ENCODE data around the gene BSPRY. TPM values are rescaled to one million over a fixed set of nuclear protein-coding genes. Genes with fewer than 3 reads are reported as not detected.

Gene BSPRY
- total and polyA plus RNA-seq, 2 experiments from 2014 or later, result 4.8 to 6.6 TPM

DNA sequence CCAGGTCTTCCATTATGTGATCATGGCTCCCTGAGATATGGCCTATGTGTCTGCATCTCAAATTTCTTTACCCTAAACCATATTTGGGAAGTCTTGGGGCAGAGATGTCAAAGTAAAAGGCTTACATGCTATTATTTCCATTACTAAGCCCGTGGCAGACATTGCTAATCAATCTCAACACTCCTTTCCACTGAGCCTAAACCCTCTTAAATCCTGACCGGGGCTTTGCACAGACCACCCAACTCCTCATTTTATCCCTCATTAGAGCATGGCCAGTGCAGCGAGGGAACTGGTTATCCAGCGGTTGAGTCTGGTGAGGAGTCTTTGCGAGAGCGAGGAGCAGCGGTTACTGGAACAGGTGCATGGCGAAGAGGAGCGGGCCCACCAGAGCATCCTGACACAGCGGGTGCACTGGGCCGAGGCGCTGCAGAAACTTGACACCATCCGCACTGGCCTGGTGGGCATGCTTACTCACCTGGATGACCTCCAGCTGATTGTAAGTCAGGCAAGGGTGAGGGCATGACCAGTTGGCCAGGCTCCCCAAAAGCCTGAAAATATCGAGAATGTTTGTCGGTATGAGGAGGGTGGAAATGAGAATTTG, 11.0 kb downstream of the BSPRY start:
- Histone ChIP-seq H2AFZ (no peak overlapping the region), H3K27me3 (ENCODE audit: insufficient read depth) (no peaks in the 10 kb centered on the region), H3K79me2 (replicated peaks; ENCODE audit: insufficient read depth) (no peaks in the 10 kb centered on the region), H3K27ac (ENCODE audit: low read depth) (no peak overlapping the region), H3K4me1 (ENCODE audit: insufficient read depth) (no peaks in the 10 kb centered on the region), H3K36me3 (ENCODE audit: insufficient read depth) (no peaks in the 10 kb centered on the region), H4K20me1 (replicated peaks; ENCODE audit: insufficient read depth) (no peaks in the 10 kb centered on the region), H3K4me3 (no peak overlapping the region), H3K4me2 (no peak overlapping the region), H3K9me2 (ENCODE audit: insufficient read depth) (no peaks in the 10 kb centered on the region), H3F3A (replicated peaks; ENCODE audit: low read depth) (no peaks in the 10 kb centered on the region)
- no peaks in the 10 kb centered on the region for H3K27me3 Mint-ChIP-seq (ENCODE audit: insufficient read depth, low read depth, poor library complexity)
- H3K36me3 Mint-ChIP-seq (ENCODE audit: low read depth), result no peaks in the 10 kb centered on the region
- DNase-seq (ENCODE audit: low spot score) (no peak), ATAC-seq (no peak)
- H3K9me3 Mint-ChIP-seq, result no peaks in the 10 kb centered on the region
- H3K4me3 Mint-ChIP-seq, result no peak overlapping the region
- no peaks in the 10 kb centered on the region for H3K4me1 Mint-ChIP-seq
- no peak overlapping the region for H3K27ac Mint-ChIP-seq
- TF ChIP-seq POLR2AphosphoS5 (IDR thresholded peaks at IDR 0.05; ENCODE audit: low read depth) (no peak), CREB1 (CRISPR knock-in tag; IDR thresholded peaks at IDR 0.05; ENCODE audit: low read depth) (no peak), EZH2phosphoT487 (IDR thresholded peaks at IDR 0.05; ENCODE audit: unreplicated experiment) (no peak), EZH2 (IDR thresholded peaks at IDR 0.05; ENCODE audit: low read depth, unreplicated experiment) (no peak), NANOG (IDR thresholded peaks at IDR 0.05; ENCODE audit: borderline replicate concordance) (no peak), STAT1 (IDR thresholded peaks at IDR 0.05; ENCODE audit: unreplicated experiment) (no peak), ZNF331 (CRISPR knock-in tag; IDR thresholded peaks at IDR 0.05; ENCODE audit: low read depth) (no peak)
- TF ChIP-seq, protein P1, sequence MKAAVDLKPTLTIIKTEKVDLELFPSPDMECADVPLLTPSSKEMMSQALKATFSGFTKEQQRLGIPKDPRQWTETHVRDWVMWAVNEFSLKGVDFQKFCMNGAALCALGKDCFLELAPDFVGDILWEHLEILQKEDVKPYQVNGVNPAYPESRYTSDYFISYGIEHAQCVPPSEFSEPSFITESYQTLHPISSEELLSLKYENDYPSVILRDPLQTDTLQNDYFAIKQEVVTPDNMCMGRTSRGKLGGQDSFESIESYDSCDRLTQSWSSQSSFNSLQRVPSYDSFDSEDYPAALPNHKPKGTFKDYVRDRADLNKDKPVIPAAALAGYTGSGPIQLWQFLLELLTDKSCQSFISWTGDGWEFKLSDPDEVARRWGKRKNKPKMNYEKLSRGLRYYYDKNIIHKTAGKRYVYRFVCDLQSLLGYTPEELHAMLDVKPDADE (IDR thresholded peaks at IDR 0.05), result no peak
- TF ChIP-seq, protein P2, sequence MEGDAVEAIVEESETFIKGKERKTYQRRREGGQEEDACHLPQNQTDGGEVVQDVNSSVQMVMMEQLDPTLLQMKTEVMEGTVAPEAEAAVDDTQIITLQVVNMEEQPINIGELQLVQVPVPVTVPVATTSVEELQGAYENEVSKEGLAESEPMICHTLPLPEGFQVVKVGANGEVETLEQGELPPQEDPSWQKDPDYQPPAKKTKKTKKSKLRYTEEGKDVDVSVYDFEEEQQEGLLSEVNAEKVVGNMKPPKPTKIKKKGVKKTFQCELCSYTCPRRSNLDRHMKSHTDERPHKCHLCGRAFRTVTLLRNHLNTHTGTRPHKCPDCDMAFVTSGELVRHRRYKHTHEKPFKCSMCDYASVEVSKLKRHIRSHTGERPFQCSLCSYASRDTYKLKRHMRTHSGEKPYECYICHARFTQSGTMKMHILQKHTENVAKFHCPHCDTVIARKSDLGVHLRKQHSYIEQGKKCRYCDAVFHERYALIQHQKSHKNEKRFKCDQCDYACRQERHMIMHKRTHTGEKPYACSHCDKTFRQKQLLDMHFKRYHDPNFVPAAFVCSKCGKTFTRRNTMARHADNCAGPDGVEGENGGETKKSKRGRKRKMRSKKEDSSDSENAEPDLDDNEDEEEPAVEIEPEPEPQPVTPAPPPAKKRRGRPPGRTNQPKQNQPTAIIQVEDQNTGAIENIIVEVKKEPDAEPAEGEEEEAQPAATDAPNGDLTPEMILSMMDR (conservative IDR thresholded peaks at IDR 0.05; ENCODE audit: low read depth in 2 of 2), result no peak
- TF ChIP-seq, protein P3, sequence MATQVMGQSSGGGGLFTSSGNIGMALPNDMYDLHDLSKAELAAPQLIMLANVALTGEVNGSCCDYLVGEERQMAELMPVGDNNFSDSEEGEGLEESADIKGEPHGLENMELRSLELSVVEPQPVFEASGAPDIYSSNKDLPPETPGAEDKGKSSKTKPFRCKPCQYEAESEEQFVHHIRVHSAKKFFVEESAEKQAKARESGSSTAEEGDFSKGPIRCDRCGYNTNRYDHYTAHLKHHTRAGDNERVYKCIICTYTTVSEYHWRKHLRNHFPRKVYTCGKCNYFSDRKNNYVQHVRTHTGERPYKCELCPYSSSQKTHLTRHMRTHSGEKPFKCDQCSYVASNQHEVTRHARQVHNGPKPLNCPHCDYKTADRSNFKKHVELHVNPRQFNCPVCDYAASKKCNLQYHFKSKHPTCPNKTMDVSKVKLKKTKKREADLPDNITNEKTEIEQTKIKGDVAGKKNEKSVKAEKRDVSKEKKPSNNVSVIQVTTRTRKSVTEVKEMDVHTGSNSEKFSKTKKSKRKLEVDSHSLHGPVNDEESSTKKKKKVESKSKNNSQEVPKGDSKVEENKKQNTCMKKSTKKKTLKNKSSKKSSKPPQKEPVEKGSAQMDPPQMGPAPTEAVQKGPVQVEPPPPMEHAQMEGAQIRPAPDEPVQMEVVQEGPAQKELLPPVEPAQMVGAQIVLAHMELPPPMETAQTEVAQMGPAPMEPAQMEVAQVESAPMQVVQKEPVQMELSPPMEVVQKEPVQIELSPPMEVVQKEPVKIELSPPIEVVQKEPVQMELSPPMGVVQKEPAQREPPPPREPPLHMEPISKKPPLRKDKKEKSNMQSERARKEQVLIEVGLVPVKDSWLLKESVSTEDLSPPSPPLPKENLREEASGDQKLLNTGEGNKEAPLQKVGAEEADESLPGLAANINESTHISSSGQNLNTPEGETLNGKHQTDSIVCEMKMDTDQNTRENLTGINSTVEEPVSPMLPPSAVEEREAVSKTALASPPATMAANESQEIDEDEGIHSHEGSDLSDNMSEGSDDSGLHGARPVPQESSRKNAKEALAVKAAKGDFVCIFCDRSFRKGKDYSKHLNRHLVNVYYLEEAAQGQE (IDR thresholded peaks at IDR 0.05; ENCODE audit: unreplicated experiment), result no peak
